CD8-positive, alpha-beta memory T cell (primary cell): Measurements from ENCODE around the gene ZW10. TPM values are rescaled to one million over a fixed set of nuclear protein-coding genes. Genes with fewer than 3 reads are reported as not detected.
"Not testable (repeated sequence)": the region's sequence is repeated elsewhere in the genome, so short reads cannot be mapped to it uniquely, and the experiment has no call there.

ENCODE experiments used
- CTCF ChIA-PET: fragments of 350-600 bp; sonication (Branson Sonifier 250); formaldehyde crosslinking; loops from one replicate; lab custom pipeline; 2021; ENCODE audit warnings: antibody characterized with exemption; lab: Charles Lee
- POLR2A ChIA-PET: fragments of 350-600 bp; sonication (Branson Sonifier 250); formaldehyde crosslinking; loops from one replicate; lab custom pipeline; 2021; ENCODE audit warnings: antibody characterized with exemption; lab: Charles Lee
- DNase-seq, 5 donors: peaks; one replicate each; pipeline versions ENCODE4 v3.0.0 to v3.0.0-alpha.2; 2020 to 2022; ENCODE audit warnings: mixed read lengths in 1 of 5
- H3K27ac ChIP-seq: one replicate; pipeline ENCODE4 v1.7.0; 2013; ENCODE audit warnings: low read depth, mild to moderate bottlenecking, low read length, moderate library complexity
- H3K27me3 ChIP-seq: 2 replicates; pipeline ENCODE4 v1.7.0; 2013; ENCODE audit warnings: low read length, mild to moderate bottlenecking; ENCODE audit not compliant: insufficient read depth, poor library complexity, severe bottlenecking
- H3K36me3 ChIP-seq: 2 replicates; pipeline ENCODE4 v1.7.0; 2013; ENCODE audit warnings: mild to moderate bottlenecking, low read length, moderate library complexity; ENCODE audit not compliant: insufficient read depth
- H3K4me1 ChIP-seq: 2 replicates; pipeline ENCODE4 v1.7.0; 2013; ENCODE audit warnings: mild to moderate bottlenecking, low read length, moderate library complexity; ENCODE audit not compliant: insufficient read depth
- H3K4me3 ChIP-seq: 2 replicates; pipeline ENCODE4 v1.7.0; 2013; ENCODE audit warnings: mild to moderate bottlenecking, low read length
- H3K9me3 ChIP-seq: 2 replicates; pipeline ENCODE4 v1.7.0; 2013; ENCODE audit warnings: mild to moderate bottlenecking, low read length
- H3K27ac Mint-ChIP-seq, 8 donors: one replicate each; pipeline ENCODE4 v1.8.0; 2020 to 2021; ENCODE audit warnings: mixed read lengths in 8 of 8, mild to moderate bottlenecking in 6 of 8, inconsistent platforms in 3 of 8, moderate library complexity in 3 of 8
- H3K27me3 Mint-ChIP-seq, 2 donors: one replicate each; pipeline ENCODE4 v1.8.0; 2020 to 2021; ENCODE audit warnings: mixed read lengths in 2 of 2, mild to moderate bottlenecking in 1 of 2, moderate library complexity in 1 of 2
- H3K36me3 Mint-ChIP-seq, 3 donors: one replicate each; pipeline ENCODE4 v1.8.0; 2020 to 2021; ENCODE audit warnings: mixed read lengths in 3 of 3, inconsistent platforms in 1 of 3, mild to moderate bottlenecking in 1 of 3
- H3K4me1 Mint-ChIP-seq, 3 donors: one replicate each; pipeline ENCODE4 v1.8.0; 2020 to 2021; ENCODE audit warnings: mixed read lengths in 3 of 3, inconsistent platforms in 1 of 3, mild to moderate bottlenecking in 1 of 3
- H3K4me3 Mint-ChIP-seq, 7 donors: one replicate each; pipeline ENCODE4 v1.8.0; 2020 to 2021; ENCODE audit warnings: mixed read lengths in 7 of 7, mild to moderate bottlenecking in 6 of 7, moderate library complexity in 4 of 7, inconsistent platforms in 2 of 7
- H3K9me3 Mint-ChIP-seq, 5 donors: one replicate each; pipeline ENCODE4 v1.8.0; 2020 to 2022; ENCODE audit warnings: mixed read lengths in 5 of 5, mild to moderate bottlenecking in 3 of 5, moderate library complexity in 2 of 5, inconsistent platforms in 1 of 5
- polyA plus RNA-seq: library from polyadenylated mRNA; unstranded; fragments of 300-500 nt; fragmentation: Illumina TruSeq; gene quantifications from one replicate; pipeline ENCODE4 v1.2.3, GENCODE V29; 2021
- total RNA-seq, 2 experiments: library from RNA; stranded (reverse); gene quantifications; one replicate each; pipeline ENCODE4 v1.2.3, GENCODE V29; 2021

Gene ZW10
- total and polyA plus RNA-seq, 3 experiments from 2014 or later, result 15.5 to 24.7 (median 21.3) TPM

- H3K4me1 ChIP-seq, result no peaks in the 10 kb centered on the region
- no peaks in the 10 kb centered on the region for H3K27me3 ChIP-seq
- Mint-ChIP-seq H3K4me1 (no peaks in the 10 kb centered on the region), H3K27ac (no peak within 1 kb of the TSS), H3K4me3 (no peak within 1 kb of the TSS), H3K27me3 (no peaks in the 10 kb centered on the region), H3K36me3 (peaks cover 9 to 47% (median 16%) of the 10 kb centered on the region in 3 donors), H3K9me3 (peaks cover 18 to 35% (median 23%) of the 10 kb centered on the region in 5 donors)
- no peak within 1 kb of the TSS for H3K4me3 ChIP-seq
- H3K36me3 ChIP-seq, result no peaks in the 10 kb centered on the region
- no peaks in the 10 kb centered on the region for H3K9me3 ChIP-seq
- H3K27ac ChIP-seq, result no peak within 1 kb of the TSS
- POLR2A ChIA-PET, result no interaction called here
- CTCF ChIA-PET, result interaction anchor here (1.6 kb wide), 1 partner anchor 12 kb away, joined by 4 read pairs; no protein-coding TSS in a partner anchor
- no peak for DNase-seq
Measured at GRCh38 chr11:113705871-113706655, 67.4 kb downstream of the ZW10 start, which contains the start of gene TMPRSS5. TSS of gene TMPRSS5 (minus strand) at chr11:113706308. CDS start at chr11:113706224, 84 bp downstream.

- DNase-seq, H3K27me3 Mint-ChIP-seq, CTCF ChIA-PET: not testable (repeated sequence)
Measured at GRCh38 chr11:113703551-113703950, 69.9 kb downstream of the ZW10 start.

DNA sequence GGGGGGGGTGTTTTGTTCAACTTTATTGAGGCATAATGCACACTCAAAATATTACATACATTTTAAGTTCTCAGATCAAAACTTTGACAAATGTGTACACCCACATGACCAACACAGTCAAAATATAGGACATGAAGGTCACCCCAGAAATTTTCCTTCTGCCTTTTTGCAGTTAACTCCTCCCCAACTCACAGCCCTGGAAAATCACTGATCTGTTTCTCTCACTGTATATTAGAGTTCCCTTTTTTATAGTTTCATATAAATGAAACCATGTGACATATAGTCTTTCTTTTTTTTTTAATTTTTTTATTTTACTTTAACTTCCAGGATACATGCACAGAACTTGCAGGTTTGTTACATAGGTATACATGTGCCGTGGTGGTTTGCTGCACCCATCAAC is 72.0 kb downstream of the ZW10 start:
- no peak overlapping the region for H3K27ac ChIP-seq
- no peaks in the 10 kb centered on the region for H3K4me1 ChIP-seq
- no peaks in the 10 kb centered on the region for H3K27me3 ChIP-seq
- H3K36me3 ChIP-seq, result no peaks in the 10 kb centered on the region
- no peak overlapping the region for H3K4me3 ChIP-seq
- CTCF ChIA-PET, result no interaction called here
- no peaks in the 10 kb centered on the region for H3K9me3 ChIP-seq
- Mint-ChIP-seq H3K36me3 (peaks cover 0 to 15% (median 5%) of the 10 kb centered on the region in 3 donors), H3K4me1 (no peaks in the 10 kb centered on the region), H3K27me3 (peaks cover 0 to 2% of the 10 kb centered on the region in 2 donors), H3K4me3 (no peak overlapping the region), H3K27ac (no peak overlapping the region), H3K9me3 (peaks cover 0 to 3% (median 0%) of the 10 kb centered on the region in 5 donors)
- DNase-seq, result no peak
- POLR2A ChIA-PET, result no interaction called here

More at GRCh38 chr11:113703551-113703950, 69.9 kb downstream of the ZW10 start:
- POLR2A ChIA-PET, H3K27ac Mint-ChIP-seq, H3K4me3 ChIP-seq, H3K27me3 ChIP-seq, H3K27ac ChIP-seq, H3K9me3 ChIP-seq, H3K4me3 Mint-ChIP-seq, H3K36me3 ChIP-seq, H3K4me1 ChIP-seq, H3K4me1 Mint-ChIP-seq: not testable (repeated sequence)
- peaks cover 11 to 15% (median 13%) of the 10 kb centered on the region in 5 donors for H3K9me3 Mint-ChIP-seq
- H3K36me3 Mint-ChIP-seq, result peaks cover 8 to 30% (median 14%) of the 10 kb centered on the region in 3 donors

DNA sequence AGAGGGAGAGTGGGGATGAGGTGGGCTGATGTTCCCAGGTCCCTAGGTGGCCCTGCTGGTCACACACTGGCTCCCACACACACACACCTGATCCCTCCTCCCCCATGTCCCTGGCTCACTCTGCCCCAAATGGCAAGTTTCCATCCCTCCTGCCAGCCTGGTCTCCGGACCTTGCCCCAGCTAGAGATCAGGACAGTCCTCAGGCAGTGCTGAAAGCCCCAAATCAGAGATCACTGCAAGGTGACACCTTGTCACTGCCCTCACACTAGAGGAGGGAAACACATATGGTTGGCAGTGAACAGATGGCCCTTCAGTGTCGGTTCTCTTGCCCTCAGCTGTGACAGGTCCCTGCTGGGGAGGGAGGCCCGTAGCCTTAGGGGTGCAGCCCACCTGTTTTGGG is 75.0 kb downstream of the ZW10 start:
- Histone ChIP-seq H3K36me3 (no peaks in the 10 kb centered on the region), H3K4me1 (no peaks in the 10 kb centered on the region), H3K27me3 (no peaks in the 10 kb centered on the region), H3K4me3 (no peak overlapping the region), H3K27ac (no peak overlapping the region), H3K9me3 (no peaks in the 10 kb centered on the region)
- H3K27me3 Mint-ChIP-seq, result peaks cover 0 to 3% of the 10 kb centered on the region in 2 donors
- ChIA-PET POLR2A (no interaction called here), CTCF (no interaction called here)
- no peaks in the 10 kb centered on the region for H3K4me1 Mint-ChIP-seq
- DNase-seq, result no peak
- H3K9me3 Mint-ChIP-seq, result peaks cover 0 to 3% (median 0%) of the 10 kb centered on the region in 5 donors
- H3K4me3 Mint-ChIP-seq, result no peak overlapping the region
- no peak overlapping the region for H3K27ac Mint-ChIP-seq
- peaks cover 0 to 4% (median 0%) of the 10 kb centered on the region in 3 donors for H3K36me3 Mint-ChIP-seq

GRCh38 chr11:113697756-113698407 is 75.6 kb downstream of the ZW10 start:
- Mint-ChIP-seq H3K27ac (no peak overlapping the region), H3K9me3 (peaks cover 0 to 3% (median 0%) of the 10 kb centered on the region in 5 donors), H3K36me3 (peaks cover 0 to 4% (median 0%) of the 10 kb centered on the region in 3 donors), H3K4me3 (no peak overlapping the region), H3K4me1 (no peaks in the 10 kb centered on the region), H3K27me3 (peaks cover 0 to 3% of the 10 kb centered on the region in 2 donors)
- H3K4me3 ChIP-seq, result no peak overlapping the region
- H3K27me3 ChIP-seq, result no peaks in the 10 kb centered on the region
- ChIA-PET CTCF (no interaction called here), POLR2A (no interaction called here)
- H3K36me3 ChIP-seq, result no peaks in the 10 kb centered on the region
- no peaks in the 10 kb centered on the region for H3K4me1 ChIP-seq
- peak overlapping the region; percentile 4 for H3K27ac ChIP-seq
- H3K9me3 ChIP-seq, result no peaks in the 10 kb centered on the region
- no peak for DNase-seq

DNA sequence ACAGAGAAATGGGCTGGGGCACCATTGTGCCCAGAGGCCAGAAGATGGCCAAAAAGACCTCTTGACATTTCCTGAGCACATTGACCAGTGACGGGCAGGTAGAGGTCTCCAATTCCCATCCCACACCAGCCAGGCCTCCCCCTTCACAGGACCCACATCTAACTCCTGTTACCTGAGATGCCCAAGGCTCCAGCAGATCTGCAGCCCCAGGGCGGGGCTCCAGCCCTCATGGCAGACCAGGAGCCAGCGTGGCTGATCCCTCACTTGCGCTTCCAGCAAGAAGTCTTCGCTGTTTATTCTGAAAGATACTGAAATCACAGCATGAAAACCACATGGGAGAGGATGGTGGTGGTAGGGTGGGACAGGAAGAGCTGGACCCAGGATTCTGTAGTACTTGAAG is 76.4 kb downstream of the ZW10 start:
- no peaks in the 10 kb centered on the region for H3K4me1 ChIP-seq
- Mint-ChIP-seq H3K4me1 (no peaks in the 10 kb centered on the region), H3K9me3 (peaks cover 0 to under 1% (median 0%) of the 10 kb centered on the region in 5 donors), H3K27ac (no peak overlapping the region), H3K27me3 (peaks cover 0 to 3% of the 10 kb centered on the region in 2 donors), H3K4me3 (no peak overlapping the region), H3K36me3 (peaks cover 0 to under 1% (median 0%) of the 10 kb centered on the region in 3 donors)
- H3K36me3 ChIP-seq, result no peaks in the 10 kb centered on the region
- no peak overlapping the region for H3K4me3 ChIP-seq
- no peaks in the 10 kb centered on the region for H3K27me3 ChIP-seq
- no peak overlapping the region for H3K27ac ChIP-seq
- DNase-seq, result no peak
- ChIA-PET POLR2A (no interaction called here), CTCF (no interaction called here)
- no peaks in the 10 kb centered on the region for H3K9me3 ChIP-seq

DNA sequence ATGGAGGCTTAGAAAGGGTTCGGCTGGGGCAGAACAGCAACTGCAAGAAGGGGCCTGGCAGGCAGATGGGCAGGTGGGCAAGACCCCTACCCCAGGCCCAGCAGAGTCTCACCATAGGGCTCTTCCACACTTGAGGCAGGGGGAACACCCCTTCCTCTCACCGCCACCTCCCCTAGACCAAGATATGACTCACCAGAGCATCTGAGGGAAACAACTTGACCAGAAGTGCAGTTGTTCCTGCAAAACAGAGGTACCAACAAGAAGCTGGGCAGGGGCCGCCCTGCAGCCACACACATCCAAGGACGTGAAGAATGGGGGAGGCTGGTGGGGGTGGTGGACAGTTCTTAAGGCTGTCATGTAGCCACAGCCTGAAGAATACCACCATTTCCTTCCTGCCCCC is 78.3 kb downstream of the ZW10 start:
- no peaks in the 10 kb centered on the region for H3K9me3 ChIP-seq
- Mint-ChIP-seq H3K27ac (no peak overlapping the region), H3K27me3 (peaks cover 0 to 3% of the 10 kb centered on the region in 2 donors), H3K36me3 (no peaks in the 10 kb centered on the region), H3K4me1 (no peaks in the 10 kb centered on the region), H3K9me3 (no peaks in the 10 kb centered on the region), H3K4me3 (no peak overlapping the region)
- H3K4me1 ChIP-seq, result no peaks in the 10 kb centered on the region
- ChIA-PET POLR2A (no interaction called here), CTCF (no interaction called here)
- no peak overlapping the region for H3K4me3 ChIP-seq
- no peak for DNase-seq
- no peaks in the 10 kb centered on the region for H3K36me3 ChIP-seq
- no peak overlapping the region for H3K27ac ChIP-seq
- H3K27me3 ChIP-seq, result no peaks in the 10 kb centered on the region

DNA sequence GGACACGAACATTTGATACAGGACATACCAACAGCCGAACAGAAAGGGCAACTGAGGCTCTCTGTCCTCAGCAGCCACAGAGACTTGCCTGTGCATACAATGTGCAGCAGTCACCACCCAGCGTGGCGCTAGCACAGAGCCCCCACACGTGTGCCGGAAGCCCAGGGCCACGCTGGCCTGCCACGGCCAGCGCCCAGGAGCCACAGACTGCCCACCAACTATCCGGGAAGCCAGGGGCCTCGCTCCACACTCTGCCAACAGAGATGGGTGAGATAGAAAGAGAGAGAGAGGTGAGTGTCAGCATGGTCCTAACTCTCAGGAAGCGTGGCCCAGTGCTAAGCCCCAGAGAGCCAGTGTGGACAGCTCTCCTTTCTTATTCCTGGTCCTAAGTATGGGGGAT is 79.1 kb downstream of the ZW10 start:
- no peaks in the 10 kb centered on the region for H3K27me3 ChIP-seq
- H3K4me3 ChIP-seq, result no peak overlapping the region
- DNase-seq, result no peak
- H3K4me1 ChIP-seq, result no peaks in the 10 kb centered on the region
- no peaks in the 10 kb centered on the region for H3K9me3 ChIP-seq
- no peak overlapping the region for H3K27ac Mint-ChIP-seq
- CTCF ChIA-PET, result interaction anchor here (2.0 kb wide), 1 partner anchor 11 kb away, joined by 4 read pairs; the partner anchor contains the start of gene TMPRSS5
- no peak overlapping the region for H3K27ac ChIP-seq
- no peak overlapping the region for H3K4me3 Mint-ChIP-seq
- H3K36me3 ChIP-seq, result no peaks in the 10 kb centered on the region
- no peaks in the 10 kb centered on the region for H3K36me3 Mint-ChIP-seq
- POLR2A ChIA-PET, result no interaction called here
- peaks cover 0 to 3% of the 10 kb centered on the region in 2 donors for H3K27me3 Mint-ChIP-seq
- no peaks in the 10 kb centered on the region for H3K4me1 Mint-ChIP-seq
- H3K9me3 Mint-ChIP-seq, result no peaks in the 10 kb centered on the region
